ENCODE measurements around the gene TRAPPC2L.

The TRAPPC2L gene

DNA sequence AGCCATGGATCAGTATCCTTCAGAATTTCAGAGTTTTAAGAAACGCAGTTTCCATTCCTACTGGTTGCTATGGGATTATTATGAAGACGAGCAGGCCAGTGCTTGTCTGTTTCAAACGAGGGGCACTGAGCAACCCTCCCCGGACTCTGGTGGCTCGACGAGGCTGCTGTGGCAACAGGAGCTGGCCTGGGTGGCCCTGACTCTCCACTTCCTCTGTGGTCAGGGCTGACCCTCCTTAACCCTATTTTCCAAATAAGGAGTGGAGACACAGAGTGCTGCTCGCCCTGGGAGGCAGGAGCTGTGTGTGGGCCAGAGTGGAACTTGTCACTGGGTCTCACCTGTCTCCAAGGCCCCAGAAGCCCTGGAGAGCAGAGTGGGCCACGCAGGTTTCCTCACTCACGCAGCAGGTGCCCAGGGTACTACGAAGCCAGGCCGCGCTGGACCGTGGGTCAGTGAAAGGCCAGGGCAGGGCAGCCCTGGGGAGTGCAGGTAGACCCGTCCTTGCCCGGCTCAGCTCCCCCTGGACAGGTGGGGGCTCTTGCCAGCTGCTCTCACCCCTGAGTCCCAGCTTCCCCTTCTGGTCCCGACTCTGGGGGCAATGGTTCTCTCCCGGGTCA lies 3.5 kb upstream of the TRAPPC2L start:
- H3K4me3 ChIP-seq (replicated peaks; ENCODE audit: low read depth, low read length), result no peak overlapping the region
- no peak for DNase-seq (ENCODE audit: low read depth)
- TF ChIP-seq, protein P1, sequence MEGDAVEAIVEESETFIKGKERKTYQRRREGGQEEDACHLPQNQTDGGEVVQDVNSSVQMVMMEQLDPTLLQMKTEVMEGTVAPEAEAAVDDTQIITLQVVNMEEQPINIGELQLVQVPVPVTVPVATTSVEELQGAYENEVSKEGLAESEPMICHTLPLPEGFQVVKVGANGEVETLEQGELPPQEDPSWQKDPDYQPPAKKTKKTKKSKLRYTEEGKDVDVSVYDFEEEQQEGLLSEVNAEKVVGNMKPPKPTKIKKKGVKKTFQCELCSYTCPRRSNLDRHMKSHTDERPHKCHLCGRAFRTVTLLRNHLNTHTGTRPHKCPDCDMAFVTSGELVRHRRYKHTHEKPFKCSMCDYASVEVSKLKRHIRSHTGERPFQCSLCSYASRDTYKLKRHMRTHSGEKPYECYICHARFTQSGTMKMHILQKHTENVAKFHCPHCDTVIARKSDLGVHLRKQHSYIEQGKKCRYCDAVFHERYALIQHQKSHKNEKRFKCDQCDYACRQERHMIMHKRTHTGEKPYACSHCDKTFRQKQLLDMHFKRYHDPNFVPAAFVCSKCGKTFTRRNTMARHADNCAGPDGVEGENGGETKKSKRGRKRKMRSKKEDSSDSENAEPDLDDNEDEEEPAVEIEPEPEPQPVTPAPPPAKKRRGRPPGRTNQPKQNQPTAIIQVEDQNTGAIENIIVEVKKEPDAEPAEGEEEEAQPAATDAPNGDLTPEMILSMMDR (IDR thresholded peaks at IDR 0.05; ENCODE audit: low read length, missing control alignments), result no peak

DNA sequence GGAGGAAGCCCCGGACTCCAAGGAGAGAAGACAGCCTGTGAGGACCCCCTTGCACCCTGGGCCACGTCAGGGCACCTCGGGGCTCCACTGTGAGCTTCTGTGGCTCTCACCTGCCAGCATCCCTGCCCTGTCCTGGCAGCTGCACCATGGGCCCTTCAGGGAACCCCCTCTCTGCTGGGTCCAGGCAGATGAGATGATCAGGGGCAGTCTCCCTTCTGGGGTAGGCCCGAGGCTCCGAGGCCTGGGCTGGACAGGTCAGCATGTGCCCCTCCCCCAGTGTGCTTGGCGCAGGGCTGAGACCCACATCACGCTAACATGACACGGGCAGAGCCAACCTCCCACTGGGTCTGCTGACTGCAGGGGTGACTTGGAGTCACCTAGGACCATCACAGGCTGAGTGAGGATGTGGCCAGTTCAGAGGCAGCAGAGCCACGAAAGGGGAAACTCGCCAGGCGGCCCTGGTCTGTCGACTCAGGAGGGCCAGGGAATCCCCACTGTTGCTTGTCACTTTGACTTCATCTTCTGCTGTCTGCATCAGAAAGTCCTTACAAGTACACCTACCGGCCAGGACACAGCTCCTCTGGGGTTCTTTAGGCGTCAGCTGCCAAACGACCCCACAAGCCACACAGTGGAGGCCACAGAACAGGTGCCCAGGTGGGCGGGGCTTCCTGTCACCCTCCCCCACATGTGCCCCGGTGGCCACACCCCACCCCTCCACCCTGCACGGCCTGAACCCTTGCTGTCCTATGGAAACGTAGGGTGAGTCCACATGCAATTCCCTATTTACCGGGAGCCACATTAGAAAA lies 2.4 kb upstream of the TRAPPC2L start:
- no peak for DNase-seq (ENCODE audit: low read depth)
- TF ChIP-seq, protein P1 (IDR thresholded peaks at IDR 0.05; ENCODE audit: low read length, missing control alignments), result no peak
- H3K4me3 ChIP-seq (replicated peaks; ENCODE audit: low read depth, low read length), result no peak overlapping the region

DNA sequence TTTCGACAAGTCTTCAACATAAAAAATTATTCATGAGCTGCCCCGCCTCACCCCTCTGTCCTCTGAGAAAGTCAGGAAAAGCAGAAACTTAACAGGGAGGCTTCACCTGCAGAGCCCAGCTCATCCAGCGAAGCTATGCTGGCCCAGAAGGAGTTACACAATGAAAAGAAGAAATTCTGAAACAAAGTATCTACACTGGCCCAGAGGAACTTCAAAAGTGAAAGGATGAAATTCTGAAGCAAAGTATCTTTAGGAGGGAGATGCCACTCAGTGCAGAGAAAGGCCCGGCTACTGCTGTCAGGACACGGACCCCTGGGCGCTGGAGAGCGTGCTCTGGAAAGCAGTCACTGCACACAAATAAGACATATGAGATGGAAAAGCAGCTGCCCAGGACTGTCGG lies 1.8 kb upstream of the TRAPPC2L start:
- TF ChIP-seq, protein P1 (IDR thresholded peaks at IDR 0.05; ENCODE audit: low read length, missing control alignments), result no peak
- no peak overlapping the region for H3K4me3 ChIP-seq (replicated peaks; ENCODE audit: low read depth, low read length)
- DNase-seq (ENCODE audit: low read depth), result no peak

DNA sequence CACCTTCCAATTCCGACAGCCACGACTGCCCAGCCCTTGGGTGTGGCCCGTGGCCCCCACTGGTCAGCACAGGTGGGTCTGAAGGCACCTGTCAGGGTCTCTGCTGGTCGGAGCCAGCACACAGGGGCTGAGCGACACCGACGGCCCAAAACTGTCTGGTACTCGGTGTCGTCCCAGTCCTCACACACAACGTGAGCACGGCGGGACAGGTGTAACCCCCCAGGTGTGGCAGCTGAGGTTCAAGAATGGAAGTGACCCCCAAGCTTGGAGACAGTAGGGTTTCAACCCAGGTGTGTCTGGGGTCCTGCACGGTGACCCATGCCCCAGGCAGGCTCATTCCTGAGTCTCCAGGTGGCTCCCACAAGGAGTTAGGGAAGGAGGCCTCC lies 1.2 kb upstream of the TRAPPC2L start:
- H3K4me3 ChIP-seq (replicated peaks; ENCODE audit: low read depth, low read length), result peak overlapping the region; percentile 99

DNA sequence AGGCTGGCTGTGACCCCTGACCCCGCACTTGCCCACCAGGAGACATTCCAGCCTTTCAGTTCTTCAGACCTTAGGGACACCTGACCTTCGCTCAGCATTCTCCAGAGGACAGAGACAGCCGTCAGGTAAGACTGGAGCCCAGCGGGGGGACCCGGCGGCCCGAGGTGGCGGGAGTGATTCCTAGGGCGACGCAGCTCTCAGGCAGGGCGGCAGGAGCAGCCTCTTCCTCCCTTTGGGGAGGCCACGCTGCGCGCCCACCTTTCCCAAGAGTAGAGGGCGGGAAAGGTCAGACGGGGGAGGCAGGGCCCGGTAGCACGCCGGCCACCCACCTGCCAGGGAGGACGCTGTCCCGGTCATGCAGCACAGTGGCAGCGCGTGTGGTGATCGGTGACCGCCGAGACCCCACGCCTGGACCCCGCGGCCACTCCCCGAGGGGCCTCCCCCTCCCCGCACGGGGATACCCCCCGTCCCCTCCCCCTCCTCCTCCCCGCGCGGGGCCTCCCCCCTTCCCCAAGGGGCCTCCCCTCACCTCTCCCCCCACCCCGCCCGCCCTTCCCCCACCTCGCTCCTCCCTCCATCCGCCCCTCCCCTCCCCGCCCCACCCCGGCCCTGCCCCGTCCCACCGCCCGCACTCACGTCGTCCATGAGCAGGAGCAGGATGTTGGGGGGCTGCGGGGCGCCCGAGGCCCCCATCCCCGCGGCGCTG lies 652 bp upstream of the TRAPPC2L start:
- H3K4me3 ChIP-seq (replicated peaks; ENCODE audit: low read depth, low read length), result peak overlapping the region; percentile 99
- no peak for DNase-seq (ENCODE audit: low read depth)
- TF ChIP-seq, protein P1 (IDR thresholded peaks at IDR 0.05; ENCODE audit: low read length, missing control alignments), result no peak

More for the DNA sequence above, 1.2 kb upstream of the TRAPPC2L start:
- TF ChIP-seq, protein P1 (IDR thresholded peaks at IDR 0.05; ENCODE audit: low read length, missing control alignments), result no peak
- DNase-seq (ENCODE audit: low read depth), result no peak

DNA sequence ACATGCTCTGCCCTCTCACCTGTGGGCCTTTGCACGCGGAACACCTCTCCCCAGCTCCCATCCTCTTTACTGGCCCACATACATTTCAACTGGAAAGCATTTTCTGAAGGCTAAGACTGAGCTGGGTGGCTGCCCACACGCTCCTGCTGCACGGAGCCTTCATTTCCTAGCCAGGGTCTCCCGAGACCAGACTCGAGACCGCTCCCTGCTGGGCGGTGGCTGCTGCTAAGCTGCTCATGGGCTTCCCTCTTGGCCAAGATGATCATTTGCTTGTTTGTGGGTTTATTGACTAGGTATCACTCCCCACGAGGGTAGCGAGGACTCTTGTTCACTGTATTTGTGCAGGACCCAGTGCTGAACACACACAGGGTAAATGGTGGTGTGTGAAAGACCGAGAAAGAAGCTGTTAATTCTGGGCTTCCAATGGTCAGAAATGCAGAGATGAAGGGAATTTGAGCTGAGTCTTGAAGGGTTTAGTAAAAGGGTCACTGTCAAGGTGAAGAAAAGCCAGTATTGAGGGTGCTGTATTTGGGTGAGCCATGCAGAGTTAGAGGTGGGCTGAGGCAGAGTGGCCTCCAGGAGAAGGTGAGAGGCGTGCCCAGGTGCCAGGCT lies 907 bp downstream of the TRAPPC2L start:
- peak; percentile 83 for DNase-seq (ENCODE audit: low read depth)
- TF ChIP-seq, protein P1 (IDR thresholded peaks at IDR 0.05; ENCODE audit: low read length, missing control alignments), result peak; percentile 94
- H3K4me3 ChIP-seq (replicated peaks; ENCODE audit: low read depth, low read length), result peak overlapping the region; percentile 99
